ENCODE data around the gene RGS8.

The RGS8 gene, protein sequence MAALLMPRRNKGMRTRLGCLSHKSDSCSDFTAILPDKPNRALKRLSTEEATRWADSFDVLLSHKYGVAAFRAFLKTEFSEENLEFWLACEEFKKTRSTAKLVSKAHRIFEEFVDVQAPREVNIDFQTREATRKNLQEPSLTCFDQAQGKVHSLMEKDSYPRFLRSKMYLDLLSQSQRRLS

DNA sequence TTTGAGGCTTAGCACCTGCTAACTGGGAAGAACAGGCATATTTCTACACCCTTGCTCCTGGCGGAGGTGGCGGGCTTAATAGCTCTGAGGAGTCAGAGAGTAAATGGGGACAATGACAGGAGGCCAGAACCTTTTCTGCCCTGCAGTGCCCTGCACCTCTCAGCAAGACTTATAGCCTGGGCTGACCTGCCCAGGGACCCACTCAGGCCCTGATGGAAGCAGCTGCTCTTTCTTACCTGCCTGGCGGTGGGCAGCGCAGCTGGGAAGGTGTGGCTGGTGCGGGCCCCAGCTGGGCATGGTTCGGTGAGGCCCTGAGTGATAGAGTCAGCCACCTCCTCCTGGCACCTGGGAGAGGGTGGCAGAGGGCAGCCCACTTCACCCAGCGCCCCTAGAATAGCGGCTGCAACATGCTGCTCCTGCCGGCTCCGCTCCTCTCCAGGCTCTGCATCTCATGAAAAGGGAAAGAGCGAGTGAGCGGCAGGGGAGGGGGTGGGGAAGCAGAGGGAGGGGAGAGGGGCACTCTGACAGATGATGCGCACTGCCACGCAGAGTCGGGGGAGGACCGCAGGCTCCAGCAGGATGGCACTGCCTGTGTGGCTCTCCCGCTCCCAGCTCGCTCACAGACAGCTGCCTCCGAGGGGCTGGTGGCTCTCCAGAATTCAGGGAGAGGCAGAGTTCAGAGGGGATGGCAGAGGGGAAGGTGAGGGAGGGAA, at the start of gene RGS8:
Gene RGS8 (minus strand): TSS at position 472 of the 713 bp plus-strand sequence. CDS start 14,938 bp downstream, outside the sequence.
- no peak for DNase-seq (ENCODE audit: low read depth in 2 of 2)

GRCh38 chr1:182731852-182732575, 47.6 kb upstream of the RGS8 start:
- DNase-seq (ENCODE audit: low read depth in 2 of 2), result no peak

GRCh38 chr1:182726912-182727311, 42.5 kb upstream of the RGS8 start:
- DNase-seq (ENCODE audit: low read depth in 2 of 2), result no peak

DNA sequence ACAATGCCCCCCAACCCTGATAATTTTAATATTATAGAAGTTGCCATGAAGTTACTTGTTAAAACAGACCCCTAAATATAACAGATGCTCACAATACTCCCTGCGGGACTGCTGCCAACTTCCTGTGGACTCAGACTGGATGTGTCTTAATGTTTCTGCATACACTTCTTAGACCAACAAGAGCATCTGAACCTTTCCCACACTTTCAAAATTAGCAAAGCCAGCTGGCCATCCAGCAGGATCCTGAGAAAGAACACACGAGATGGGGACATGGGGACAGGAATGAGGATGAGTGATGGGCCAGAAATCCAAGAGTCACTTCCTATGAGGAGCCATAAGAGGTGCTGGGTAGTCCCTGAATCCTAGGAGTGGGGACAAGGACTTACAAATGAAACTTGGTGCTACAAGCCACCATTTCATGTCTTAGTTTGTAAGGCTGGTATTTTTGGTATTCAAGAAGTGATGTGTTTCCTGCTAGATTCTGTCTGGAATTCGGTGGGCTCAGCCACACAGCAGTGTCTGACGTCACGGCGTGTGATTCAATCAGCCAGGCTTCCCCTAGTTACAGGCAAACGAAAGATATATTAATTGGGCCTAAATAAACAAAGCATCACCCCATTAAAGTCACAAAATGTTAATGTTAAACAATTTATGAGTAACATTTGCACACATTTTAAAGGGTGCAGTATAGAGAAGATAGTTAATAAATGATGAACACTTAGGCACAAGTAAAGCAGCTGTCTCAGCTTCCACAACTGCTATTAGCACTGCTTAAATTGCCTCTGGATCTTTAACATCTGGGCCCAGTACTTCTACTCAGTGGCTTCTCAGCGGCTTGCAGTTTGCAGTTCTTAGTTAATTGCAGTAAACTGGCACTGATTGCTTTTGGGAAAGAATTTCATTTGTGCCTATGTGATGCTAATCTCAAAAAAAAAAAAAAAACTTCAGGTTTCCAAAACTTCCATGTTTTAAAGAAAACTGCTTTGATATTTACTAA, 41.2 kb upstream of the RGS8 start:
- DNase-seq (ENCODE audit: low read depth in 2 of 2), result no peak

DNA sequence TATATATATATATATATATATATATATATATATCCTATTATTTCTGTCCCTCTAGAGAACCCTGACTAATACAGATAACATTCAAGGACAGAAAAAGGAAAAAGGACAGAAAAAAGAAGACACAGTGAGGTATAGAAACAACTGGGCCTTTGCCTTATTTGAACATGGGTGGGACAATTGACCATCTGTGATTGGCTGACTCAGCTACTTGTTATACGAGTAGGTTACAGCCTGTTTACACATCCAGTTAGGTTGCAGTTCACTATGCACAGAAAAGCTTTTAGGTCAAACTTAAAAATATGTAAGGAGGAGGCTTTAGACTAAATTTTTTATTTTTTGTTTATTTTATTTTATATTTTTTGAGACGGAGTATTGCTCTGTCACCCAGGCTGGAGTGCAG, 39.8 kb upstream of the RGS8 start:
- no peak for DNase-seq (ENCODE audit: low read depth in 2 of 2)

DNA sequence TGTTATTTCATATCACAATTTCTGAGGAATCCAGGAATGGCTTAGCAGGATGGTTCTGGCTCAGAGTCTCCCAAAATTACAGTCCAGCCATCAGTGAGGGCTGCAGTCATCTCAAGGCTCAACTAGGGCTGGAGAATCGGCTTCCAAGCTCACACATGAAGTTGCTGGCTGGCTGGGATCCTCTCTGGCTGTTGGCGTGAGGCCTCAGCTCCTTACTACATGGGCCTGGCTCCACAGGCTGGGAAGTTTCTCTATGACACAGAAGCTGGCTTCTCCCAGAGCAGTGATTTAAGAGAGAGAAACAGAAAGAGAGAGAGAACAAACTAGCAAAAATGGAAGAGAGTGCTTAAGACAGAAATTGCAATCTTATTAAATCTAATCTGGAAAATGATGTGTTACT, 38.8 kb upstream of the RGS8 start:
- no peak for DNase-seq (ENCODE audit: low read depth in 2 of 2)

- no peak for DNase-seq (ENCODE audit: low read depth in 2 of 2)
Observed at GRCh38 chr1:182721525-182721924, 37.1 kb upstream of the RGS8 start.

- no peak for DNase-seq (ENCODE audit: low read depth in 2 of 2)
Observed at GRCh38 chr1:182720463-182720862, 36.1 kb upstream of the RGS8 start.

DNA sequence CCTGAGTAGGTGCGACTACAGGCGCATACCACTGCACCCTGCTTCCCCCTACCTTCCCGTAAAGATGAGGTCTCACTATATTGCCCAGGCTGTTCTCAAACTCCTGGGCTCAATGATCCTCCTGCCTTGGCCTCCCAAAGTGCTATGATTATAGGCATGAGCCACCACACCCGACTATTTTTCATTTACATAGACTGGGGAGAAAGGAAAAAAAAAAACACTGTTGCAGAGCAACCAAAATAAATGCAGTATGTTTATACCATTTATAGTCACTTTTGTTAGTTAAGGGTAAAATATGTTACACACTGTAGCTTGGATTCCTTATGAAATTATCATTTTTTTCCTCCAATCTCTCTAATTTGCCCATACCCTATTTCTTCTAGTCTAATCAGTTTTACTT, 35.2 kb upstream of the RGS8 start:
- no peak for DNase-seq (ENCODE audit: low read depth in 2 of 2)

GRCh38 chr1:182718311-182718710, 33.9 kb upstream of the RGS8 start:
- DNase-seq (ENCODE audit: low read depth in 2 of 2), result no peak

- no peak for DNase-seq (ENCODE audit: low read depth in 2 of 2)
Observed at GRCh38 chr1:182716740-182717720, 32.6 kb upstream of the RGS8 start.

- DNase-seq (ENCODE audit: low read depth in 2 of 2), result no peak
Observed at GRCh38 chr1:182715531-182715930, 31.1 kb upstream of the RGS8 start.

DNA sequence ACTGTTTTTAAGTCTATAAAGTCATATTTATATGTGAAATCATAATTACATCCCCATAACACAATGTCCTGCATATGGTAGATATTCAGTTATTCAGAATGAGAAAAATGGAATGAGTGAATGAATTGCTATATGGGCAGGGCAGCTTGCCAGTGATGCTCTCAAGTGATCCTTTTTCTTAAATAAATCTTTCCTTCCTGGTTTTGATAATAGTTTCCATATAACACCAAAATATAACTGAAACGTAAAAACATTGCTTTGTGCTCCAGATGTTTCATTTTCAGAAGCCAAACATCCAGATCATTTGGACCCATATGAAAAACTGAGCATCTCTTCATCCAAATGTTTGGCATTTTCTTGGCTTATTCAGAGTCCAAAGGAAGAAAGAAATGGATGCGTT, 30.2 kb upstream of the RGS8 start:
- no peak for DNase-seq (ENCODE audit: low read depth in 2 of 2)

DNA sequence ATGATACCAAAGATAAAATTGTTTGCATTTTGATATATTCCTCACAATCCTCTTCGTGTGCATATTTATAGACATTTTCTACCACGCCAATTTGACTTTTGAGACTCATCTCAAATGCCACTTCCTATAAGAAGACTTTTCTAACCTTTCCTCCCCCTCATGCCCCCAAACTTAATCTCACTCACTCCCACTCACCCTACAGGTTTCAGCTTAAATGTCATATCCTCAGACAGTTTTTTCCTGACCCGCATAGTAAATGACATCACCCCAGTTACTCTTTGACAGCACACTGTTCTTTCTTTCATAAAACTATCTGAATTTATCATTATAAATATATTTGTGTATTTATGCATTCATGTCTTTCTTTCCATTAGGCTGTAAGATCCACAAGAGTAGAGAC, 29.6 kb upstream of the RGS8 start:
- no peak for DNase-seq (ENCODE audit: low read depth in 2 of 2)

DNA sequence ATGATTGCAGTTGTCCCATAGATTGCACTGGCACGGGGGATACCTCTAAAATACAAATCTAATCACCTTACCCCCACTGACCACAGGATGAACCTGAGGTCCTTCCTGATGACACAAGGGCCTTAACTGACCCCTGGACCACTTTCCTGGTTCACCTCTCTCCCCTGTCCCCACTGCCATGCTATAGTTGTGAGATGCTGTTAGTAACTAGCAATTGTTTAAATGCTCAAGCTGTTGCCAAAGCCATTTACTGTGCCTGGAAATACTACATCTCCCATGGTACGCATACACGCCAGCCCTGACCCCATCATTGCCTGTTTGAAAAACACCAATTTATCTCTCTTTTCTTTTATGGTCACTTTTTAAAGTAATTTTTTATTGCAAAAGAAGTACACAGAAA, 29.1 kb upstream of the RGS8 start:
- no peak for DNase-seq (ENCODE audit: low read depth in 2 of 2)

GRCh38 chr1:182709855-182710254, 25.5 kb upstream of the RGS8 start:
- no peak for DNase-seq (ENCODE audit: low read depth in 2 of 2)

- DNase-seq (ENCODE audit: low read depth in 2 of 2), result no peak
Observed at GRCh38 chr1:182709225-182709764, 24.9 kb upstream of the RGS8 start.

- DNase-seq (ENCODE audit: low read depth in 2 of 2), result no peak
Observed at GRCh38 chr1:182707122-182707521, 22.7 kb upstream of the RGS8 start.

DNA sequence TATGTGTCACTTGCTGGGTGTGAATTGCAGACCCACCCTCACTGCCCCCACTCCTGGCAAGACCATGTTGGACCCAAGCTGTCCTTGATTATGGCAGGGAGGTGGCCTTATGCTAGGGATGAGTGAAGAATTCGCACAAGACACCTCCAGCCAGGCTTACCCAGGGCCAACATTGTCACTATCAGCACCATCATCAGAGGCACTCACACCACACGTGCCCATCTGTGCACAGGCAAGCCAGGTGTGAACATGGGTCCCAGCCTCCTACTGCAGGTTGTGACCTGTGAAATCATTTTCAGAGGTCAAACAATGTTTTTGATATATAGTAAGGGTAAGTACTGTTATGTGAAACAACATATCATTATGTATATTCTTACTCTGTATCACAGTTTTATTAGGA, 20.3 kb upstream of the RGS8 start:
- DNase-seq (ENCODE audit: low read depth in 2 of 2), result no peak

GRCh38 chr1:182703539-182703938, 19.2 kb upstream of the RGS8 start:
- DNase-seq (ENCODE audit: low read depth in 2 of 2), result no peak
